ACC112 (cell line): ENCODE results near the gene NUDT4B.
"Not testable (repeated sequence)": the region's sequence is repeated elsewhere in the genome, so short reads cannot be mapped to it uniquely, and the experiment has no call there.

Experiments
- H2AFZ ChIP-seq: fragments of 200-600 bp; sonication (generic); one replicate; pipeline ENCODE4 v1.6.0; 2017; ENCODE audit warnings: antibody characterized with exemption, low read length; ENCODE audit not compliant: unreplicated experiment
- H3K27ac ChIP-seq: fragments of 200-600 bp; sonication (generic); 2 replicates; pipeline ENCODE4 v1.5.1; 2014; ENCODE audit warnings: low read depth, mild to moderate bottlenecking, antibody characterized with exemption, low read length, moderate library complexity
- H3K27me3 ChIP-seq: fragments of 200-600 bp; sonication (generic); 2 replicates; pipeline ENCODE4 v1.6.1; 2014; ENCODE audit warnings: mild to moderate bottlenecking, antibody characterized with exemption, low read length, moderate library complexity, mixed read lengths; ENCODE audit not compliant: insufficient read depth
- H3K36me3 ChIP-seq: fragments of 200-600 bp; sonication (generic); 2 replicates; pipeline ENCODE4 v1.6.1; 2016; ENCODE audit warnings: mild to moderate bottlenecking, antibody characterized with exemption, low read length, moderate library complexity, mixed read lengths; ENCODE audit not compliant: insufficient read depth
- H3K4me1 ChIP-seq: fragments of 200-600 bp; sonication (generic); one replicate; pipeline ENCODE4 v1.6.1; 2016; ENCODE audit warnings: low read length, mixed read lengths; ENCODE audit not compliant: insufficient read depth, unreplicated experiment, control insufficient read depth
- H3K4me3 ChIP-seq: fragments of 200-600 bp; sonication (generic); 2 replicates; pipeline ENCODE4 v1.5.1; 2014; ENCODE audit warnings: mild to moderate bottlenecking, low read depth, low read length
- H3K79me2 ChIP-seq: fragments of 200-600 bp; sonication (generic); one replicate; pipeline ENCODE4 v1.6.0; 2016; ENCODE audit warnings: low read length; ENCODE audit not compliant: control insufficient read depth, unreplicated experiment, insufficient read depth

NUDT4B gene

DNA sequence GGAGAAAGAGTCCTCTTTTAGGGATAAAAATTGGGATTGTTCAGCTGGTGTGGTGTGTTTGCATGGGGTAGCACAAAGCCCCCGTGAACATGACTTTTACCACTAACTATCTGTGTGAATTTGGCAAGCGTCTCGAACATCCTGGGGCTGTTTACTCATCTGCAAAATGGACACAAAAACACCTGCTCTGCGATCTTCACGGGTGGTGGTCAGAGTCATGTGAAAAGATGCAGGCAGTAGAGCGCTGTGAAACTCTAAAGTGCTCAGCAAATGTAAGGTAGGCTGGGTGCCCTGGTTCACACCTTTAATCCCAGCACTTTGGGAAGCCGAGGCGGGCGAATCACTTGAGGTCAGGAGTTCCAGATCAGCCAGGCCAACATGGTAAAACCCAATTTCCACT, 27.7 kb upstream of the NUDT4B start:
- not testable (repeated sequence) for H3K27me3 ChIP-seq, H3K4me3 ChIP-seq, H3K4me1 ChIP-seq, H3K36me3 ChIP-seq, H2AFZ ChIP-seq, H3K79me2 ChIP-seq, H3K27ac ChIP-seq

DNA sequence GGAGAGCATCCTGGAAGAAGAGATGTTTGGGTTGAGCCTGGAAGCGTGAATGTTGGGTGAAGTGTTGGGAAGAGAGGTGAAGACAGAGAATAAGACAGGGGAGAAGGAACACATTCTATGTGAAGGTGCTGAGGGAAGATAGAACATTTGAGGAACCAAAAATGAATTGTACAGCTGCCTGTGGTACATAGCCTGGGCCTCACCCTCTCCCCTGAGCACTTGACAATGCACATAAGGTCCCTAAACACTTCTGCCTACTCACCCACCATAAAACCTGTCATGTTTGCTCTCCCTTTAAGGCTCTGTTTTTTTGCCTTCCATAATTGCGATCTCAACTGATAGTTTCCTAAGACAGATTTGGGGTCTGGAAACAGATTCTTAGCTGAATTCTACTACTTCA, 25.8 kb upstream of the NUDT4B start:
- not testable (repeated sequence) for H3K27ac ChIP-seq, H3K36me3 ChIP-seq, H3K4me3 ChIP-seq

DNA sequence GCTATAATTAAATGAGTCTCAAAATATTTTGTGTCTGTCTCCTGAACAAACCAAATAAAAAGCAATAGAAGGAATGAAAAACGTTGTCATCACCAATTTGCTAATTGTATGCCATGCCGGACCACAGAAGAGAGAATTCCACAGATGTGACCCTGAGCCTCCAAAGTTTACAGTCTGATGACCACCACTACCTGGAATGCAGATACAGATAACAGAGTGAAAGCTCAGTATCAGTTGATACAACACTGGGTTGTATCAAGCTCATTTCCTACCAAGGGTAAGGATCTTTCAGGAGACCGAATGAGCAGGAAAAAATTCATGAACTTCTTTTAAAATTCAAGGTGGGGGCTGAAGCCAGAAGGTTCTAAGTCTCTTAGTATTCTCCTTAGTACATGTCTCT, 25.1 kb upstream of the NUDT4B start:
- not testable (repeated sequence) for H3K79me2 ChIP-seq, H3K4me3 ChIP-seq, H3K27ac ChIP-seq, H2AFZ ChIP-seq, H3K36me3 ChIP-seq, H3K27me3 ChIP-seq, H3K4me1 ChIP-seq

More for the DNA sequence above, 25.8 kb upstream of the NUDT4B start:
- not testable (repeated sequence) for H3K79me2 ChIP-seq, H3K27me3 ChIP-seq, H2AFZ ChIP-seq, H3K4me1 ChIP-seq

DNA sequence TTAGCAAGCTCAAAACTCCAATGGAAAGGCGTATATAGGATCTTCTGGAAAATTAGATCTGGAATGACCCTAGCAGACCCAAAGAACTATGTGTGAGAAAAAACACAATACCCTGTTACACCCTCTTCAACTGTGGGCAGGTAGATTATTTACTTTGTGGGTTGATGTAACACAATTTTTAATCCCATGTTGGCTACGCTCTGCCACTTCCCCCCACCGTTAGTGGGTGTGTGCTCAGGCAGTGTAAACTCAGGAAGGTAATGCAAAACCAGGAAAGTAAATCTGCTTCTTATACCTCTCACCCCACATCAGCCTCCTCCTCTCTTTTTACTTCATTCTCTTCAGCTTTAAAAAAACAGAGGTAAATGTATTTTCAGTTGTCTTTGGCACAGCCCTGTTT, 23.7 kb upstream of the NUDT4B start:
- H3K4me3 ChIP-seq, H3K27me3 ChIP-seq, H3K27ac ChIP-seq, H3K36me3 ChIP-seq, H3K4me1 ChIP-seq, H2AFZ ChIP-seq, H3K79me2 ChIP-seq: not testable (repeated sequence)

DNA sequence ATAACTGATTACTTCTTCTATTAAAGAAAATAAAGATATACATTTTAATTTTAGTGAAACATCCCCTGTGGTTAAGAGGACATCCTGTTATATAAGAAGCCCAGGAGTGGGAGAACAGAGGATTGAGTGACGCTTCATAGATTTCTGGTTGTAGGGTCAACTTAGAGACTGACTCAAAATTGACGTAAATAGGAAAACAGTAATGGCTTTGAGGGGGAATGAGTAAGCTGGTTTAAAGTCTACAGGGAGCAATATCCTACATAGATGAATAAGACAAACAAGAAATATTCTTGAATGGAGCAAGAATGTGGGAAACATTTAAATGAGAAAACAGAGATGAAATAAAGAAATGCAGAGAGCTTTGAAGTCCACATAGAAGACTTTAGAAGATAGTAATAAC, 20.7 kb upstream of the NUDT4B start:
- H3K27me3 ChIP-seq, H3K36me3 ChIP-seq, H3K4me3 ChIP-seq, H3K27ac ChIP-seq, H3K4me1 ChIP-seq, H2AFZ ChIP-seq, H3K79me2 ChIP-seq: not testable (repeated sequence)

DNA sequence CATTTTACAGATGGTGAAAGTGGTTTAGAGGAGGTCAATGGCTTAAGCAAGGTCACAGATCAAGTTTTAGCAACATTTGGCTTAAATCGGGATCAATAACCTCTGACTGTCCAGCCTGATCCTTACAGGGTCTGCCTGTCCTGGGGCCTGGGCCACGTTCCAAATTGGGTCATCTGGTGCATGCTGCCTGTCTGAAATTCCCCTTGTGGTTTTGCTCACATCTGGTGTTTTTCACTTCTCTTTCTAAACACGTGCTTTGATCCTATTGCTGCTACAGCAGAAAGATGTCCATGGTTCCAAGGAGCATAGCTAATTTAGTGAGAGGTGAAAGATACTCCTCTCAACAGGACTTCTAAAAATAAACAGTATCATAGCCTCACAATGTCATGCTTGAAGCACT, 19.4 kb upstream of the NUDT4B start:
- not testable (repeated sequence) for H3K27me3 ChIP-seq, H3K79me2 ChIP-seq, H3K36me3 ChIP-seq, H3K4me3 ChIP-seq, H2AFZ ChIP-seq, H3K27ac ChIP-seq, H3K4me1 ChIP-seq

DNA sequence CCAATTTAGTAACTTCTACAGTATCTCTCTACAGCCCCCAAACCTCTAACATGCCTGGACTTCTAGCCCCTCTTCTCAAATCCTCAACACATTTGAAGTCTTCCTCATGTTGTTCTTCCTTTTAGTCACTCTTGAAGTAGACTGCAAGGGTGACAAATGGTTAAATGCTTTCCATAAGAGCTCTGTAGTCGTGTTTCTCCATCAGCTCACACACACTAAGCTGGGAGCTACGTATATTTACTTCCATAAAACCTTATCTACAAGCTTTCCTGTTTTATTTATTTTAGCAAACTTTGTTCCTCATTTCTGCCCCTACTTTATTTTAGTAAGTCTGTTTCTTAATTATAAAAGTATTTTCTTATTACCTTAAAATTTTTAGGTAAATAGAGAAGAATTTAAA, 19.0 kb upstream of the NUDT4B start:
- not testable (repeated sequence) for H3K36me3 ChIP-seq, H3K79me2 ChIP-seq, H3K4me3 ChIP-seq, H2AFZ ChIP-seq, H3K27me3 ChIP-seq, H3K27ac ChIP-seq, H3K4me1 ChIP-seq

DNA sequence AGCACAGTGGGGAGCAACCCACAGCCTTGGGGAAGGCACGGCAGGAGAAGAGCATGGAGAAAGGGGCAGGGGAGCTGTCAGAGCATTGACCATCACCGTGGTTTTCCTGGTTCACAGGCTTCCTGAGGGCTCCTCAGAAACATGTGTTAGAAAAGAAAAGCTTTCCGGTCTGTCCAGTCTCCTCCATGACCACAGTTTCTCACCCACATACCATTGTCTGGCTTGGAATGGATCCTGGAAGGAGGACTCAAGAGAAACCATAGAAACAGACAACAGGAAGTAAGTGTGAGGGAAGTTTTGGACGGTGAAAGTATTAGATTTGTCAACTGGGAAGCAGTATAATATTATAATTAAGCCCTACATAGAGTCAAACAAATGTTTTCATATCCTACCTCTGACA, 16.3 kb upstream of the NUDT4B start:
- H3K4me1 ChIP-seq, H3K4me3 ChIP-seq, H3K27ac ChIP-seq, H3K79me2 ChIP-seq, H3K36me3 ChIP-seq, H2AFZ ChIP-seq, H3K27me3 ChIP-seq: not testable (repeated sequence)

DNA sequence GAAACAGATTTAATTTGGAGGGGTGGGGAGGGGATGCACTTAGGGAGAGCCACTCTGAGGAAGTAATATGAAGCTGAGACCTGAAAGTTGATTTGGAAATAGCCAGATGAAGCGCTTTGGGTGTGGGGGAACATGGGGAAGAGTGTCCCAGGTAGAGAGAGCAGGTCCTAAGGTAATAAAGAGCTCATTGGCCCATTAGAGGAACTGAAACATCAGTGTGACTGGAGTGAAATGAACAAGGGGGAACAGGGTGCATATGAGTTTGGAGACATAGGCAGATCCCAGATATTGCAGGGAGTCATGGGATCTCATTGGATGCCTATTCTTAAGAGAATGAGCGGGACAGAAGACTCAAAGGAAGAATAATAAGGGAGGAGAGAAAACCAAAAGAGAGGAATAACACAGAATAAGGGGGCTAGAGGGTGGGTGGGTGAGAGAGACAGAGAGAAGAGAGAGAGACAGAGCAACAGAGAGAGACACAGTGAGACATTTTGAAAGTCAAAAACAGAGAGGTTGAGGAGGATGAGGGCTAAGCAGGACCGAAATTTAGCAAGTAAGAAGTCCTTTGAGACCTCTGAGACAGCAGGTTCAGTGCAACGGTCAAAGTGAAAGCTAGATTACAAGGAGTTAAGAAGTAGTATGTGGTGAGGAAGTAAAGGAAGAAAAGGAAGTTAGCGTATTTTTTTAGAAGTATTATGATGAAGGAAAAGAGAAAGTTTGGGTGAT, 14.8 kb upstream of the NUDT4B start:
- not testable (repeated sequence) for H2AFZ ChIP-seq, H3K36me3 ChIP-seq, H3K27me3 ChIP-seq, H3K4me1 ChIP-seq, H3K27ac ChIP-seq, H3K4me3 ChIP-seq, H3K79me2 ChIP-seq

DNA sequence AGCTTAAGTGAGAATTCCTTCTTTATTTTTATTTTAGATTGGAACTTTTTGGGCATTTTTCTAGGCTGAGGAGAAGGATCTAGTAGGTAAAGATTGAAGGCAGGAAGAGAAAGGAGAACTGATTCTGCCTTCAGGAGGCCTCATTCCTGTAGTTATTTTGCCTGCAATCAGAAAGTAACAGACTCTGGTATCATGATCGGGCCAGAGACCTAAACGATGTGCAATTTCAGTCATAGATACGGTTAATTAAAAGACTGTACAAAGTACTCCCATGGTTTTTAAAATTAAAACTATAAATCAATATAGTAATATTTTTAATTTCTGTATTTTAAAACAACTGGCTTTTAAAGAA, 14.3 kb upstream of the NUDT4B start:
- not testable (repeated sequence) for H3K79me2 ChIP-seq, H3K27ac ChIP-seq, H3K4me1 ChIP-seq, H3K4me3 ChIP-seq, H3K36me3 ChIP-seq, H3K27me3 ChIP-seq, H2AFZ ChIP-seq

DNA sequence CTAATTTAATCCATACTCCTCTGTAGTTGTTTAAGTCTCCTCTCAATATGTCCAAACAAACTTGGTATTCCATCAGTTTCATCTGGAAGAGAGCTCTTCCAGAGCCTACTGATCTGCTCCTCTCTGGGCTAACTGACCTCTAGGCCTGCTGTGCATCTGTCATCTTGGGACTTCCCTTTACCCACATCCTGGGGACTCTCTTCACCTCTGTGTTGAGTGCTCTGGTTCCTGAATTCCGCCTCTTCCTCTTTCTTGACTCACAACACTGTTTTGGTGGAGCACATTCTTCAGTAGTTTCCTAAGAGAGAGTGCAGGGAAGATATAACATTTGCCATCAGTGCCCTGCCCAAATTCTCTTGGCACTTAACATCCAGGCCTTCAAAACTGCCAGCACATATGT, 13.0 kb upstream of the NUDT4B start:
- not testable (repeated sequence) for H2AFZ ChIP-seq, H3K27ac ChIP-seq, H3K79me2 ChIP-seq, H3K4me3 ChIP-seq, H3K4me1 ChIP-seq, H3K27me3 ChIP-seq, H3K36me3 ChIP-seq

DNA sequence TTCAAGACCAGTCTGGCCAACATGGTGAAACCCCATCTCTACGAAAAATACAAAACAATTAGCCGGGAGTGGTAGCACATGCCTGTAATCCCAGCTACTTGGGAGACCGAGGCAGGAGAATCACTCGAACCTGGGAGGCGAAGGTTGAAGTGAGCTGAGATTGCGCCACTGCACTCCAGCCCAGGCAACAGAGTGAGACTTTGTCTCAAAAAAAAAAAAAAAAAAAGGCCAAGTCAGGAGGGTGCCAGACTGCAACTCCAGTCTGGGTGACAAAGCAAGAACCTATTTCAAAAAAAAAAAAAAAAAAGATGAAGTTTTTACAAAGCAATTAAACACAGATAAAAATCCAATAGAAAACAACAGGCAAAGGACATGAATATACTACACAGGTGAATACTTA, 9.9 kb upstream of the NUDT4B start:
- not testable (repeated sequence) for H3K79me2 ChIP-seq, H3K36me3 ChIP-seq, H3K4me1 ChIP-seq, H3K4me3 ChIP-seq, H2AFZ ChIP-seq, H3K27me3 ChIP-seq, H3K27ac ChIP-seq
